ENCODE measurements around the gene KDM5A. TPM values are rescaled to one million over a fixed set of nuclear protein-coding genes. Genes with fewer than 3 reads are reported as not detected.

Gene KDM5A
- total and polyA plus RNA-seq, 10 donors, result 4.9 to 131 (median 79.3) TPM

DNA sequence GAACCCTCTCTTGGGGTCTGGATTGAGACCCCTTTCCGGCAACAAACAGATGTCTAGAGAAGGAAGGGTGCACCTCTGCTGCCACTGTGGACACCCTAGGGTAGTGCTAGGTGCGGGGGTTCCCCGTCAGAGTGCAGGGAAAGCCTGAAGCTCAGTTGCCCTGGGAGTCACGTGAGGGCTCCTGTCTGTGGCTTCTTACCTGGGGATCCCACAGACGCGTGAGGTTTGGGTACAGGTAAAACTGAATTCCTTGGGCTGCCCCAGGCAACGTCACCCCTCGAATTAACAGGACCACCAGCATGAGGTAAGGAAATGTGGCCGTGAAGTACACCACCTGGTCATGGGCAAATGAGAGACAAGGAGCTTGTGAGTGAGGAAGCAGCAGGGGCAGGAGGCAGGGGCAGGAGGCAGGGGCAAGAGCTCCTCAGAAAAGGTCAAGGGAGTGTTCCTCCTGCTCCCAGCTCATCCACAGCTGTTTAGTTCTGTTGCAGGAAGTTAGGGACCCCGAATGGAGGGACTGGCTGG is 154.2 kb downstream of the KDM5A start:
- H3K4me1 ChIP-seq, result no peaks in the 10 kb centered on the region
- no peak for DNase-seq
- H3K4me3 ChIP-seq, result no peak overlapping the region
- no peaks in the 10 kb centered on the region for H3K36me3 ChIP-seq
- peaks cover 0 to 19% (median 0%) of the 10 kb centered on the region in 7 donors for H3K27me3 ChIP-seq (replicated peaks in 1 of 7)
- H3K9me3 ChIP-seq, result peaks cover 4 to 36% (median 25%) of the 10 kb centered on the region in 8 donors
- 90 to 93% (median 93%) methylated on average over 8 to 10 of the region's 10 CpGs for WGBS, 5 donors
- H3K27ac ChIP-seq, result no peak overlapping the region
- intact Hi-C loops (cut with DNase I; ENCODE audit: low total_unique reads), result no loop called here
- TF ChIP-seq, protein P1, sequence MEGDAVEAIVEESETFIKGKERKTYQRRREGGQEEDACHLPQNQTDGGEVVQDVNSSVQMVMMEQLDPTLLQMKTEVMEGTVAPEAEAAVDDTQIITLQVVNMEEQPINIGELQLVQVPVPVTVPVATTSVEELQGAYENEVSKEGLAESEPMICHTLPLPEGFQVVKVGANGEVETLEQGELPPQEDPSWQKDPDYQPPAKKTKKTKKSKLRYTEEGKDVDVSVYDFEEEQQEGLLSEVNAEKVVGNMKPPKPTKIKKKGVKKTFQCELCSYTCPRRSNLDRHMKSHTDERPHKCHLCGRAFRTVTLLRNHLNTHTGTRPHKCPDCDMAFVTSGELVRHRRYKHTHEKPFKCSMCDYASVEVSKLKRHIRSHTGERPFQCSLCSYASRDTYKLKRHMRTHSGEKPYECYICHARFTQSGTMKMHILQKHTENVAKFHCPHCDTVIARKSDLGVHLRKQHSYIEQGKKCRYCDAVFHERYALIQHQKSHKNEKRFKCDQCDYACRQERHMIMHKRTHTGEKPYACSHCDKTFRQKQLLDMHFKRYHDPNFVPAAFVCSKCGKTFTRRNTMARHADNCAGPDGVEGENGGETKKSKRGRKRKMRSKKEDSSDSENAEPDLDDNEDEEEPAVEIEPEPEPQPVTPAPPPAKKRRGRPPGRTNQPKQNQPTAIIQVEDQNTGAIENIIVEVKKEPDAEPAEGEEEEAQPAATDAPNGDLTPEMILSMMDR (IDR thresholded peaks at IDR 0.05 in 8 of 11, conservative IDR thresholded peaks at IDR 0.05 in 3 of 11), result no peak
- TF ChIP-seq POLR2A (IDR thresholded peaks at IDR 0.05), result no peak
- no peak for TF ChIP-seq POLR2AphosphoS5 (IDR thresholded peaks at IDR 0.05)

DNA sequence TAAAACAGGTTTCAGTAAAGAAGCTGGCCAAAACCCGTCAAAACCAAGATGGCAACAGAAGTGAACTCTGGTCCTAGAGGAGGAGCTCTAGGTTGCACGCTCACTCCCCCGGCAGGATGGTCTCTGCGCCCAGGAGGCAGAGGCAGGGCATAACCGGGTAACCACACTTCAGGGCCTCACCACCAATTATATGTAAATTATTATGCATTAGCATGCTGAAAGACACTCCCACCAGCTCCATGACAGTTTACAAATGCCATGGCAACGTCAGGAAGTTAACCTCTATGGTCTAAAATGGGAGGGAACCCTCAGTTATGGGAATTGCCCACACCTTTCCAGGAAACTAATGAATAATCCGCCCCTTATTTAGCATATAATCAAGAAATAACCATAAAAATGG is 155.1 kb downstream of the KDM5A start:
- peaks cover 0 to 24% (median 0%) of the 10 kb centered on the region in 7 donors for H3K27me3 ChIP-seq (replicated peaks in 1 of 7)
- DNase-seq, result no peak
- TF ChIP-seq, protein P1 (IDR thresholded peaks at IDR 0.05 in 8 of 11, conservative IDR thresholded peaks at IDR 0.05 in 3 of 11), result no peak
- no peak for TF ChIP-seq POLR2A (IDR thresholded peaks at IDR 0.05)
- TF ChIP-seq POLR2AphosphoS5 (IDR thresholded peaks at IDR 0.05), result no peak
- H3K36me3 ChIP-seq, result no peaks in the 10 kb centered on the region
- no peak overlapping the region for H3K27ac ChIP-seq
- intact Hi-C loops (cut with DNase I; ENCODE audit: low total_unique reads), result no loop called here
- H3K4me3 ChIP-seq, result no peak overlapping the region
- WGBS, 5 donors, result 77 to 85% (median 80%) methylated on average over 7 of the region's 7 CpGs
- peaks cover 4 to 36% (median 25%) of the 10 kb centered on the region in 8 donors for H3K9me3 ChIP-seq
- no peaks in the 10 kb centered on the region for H3K4me1 ChIP-seq

DNA sequence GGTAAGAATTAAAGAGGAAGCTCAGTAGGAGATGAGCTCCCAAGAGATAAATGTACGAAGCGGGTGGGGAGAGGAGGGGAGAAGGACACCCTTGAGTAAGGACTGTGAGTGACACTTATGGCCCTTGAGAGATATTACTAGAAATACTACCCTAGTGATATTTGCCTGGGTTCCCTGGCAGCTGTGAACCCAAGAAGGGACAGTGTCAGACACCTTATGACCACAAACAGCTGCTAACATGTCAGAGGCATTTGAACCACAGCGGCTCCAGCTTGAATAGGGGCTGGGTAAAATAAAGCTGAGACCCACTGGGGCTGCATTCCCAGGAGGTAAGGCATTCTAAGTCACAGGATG is 155.5 kb downstream of the KDM5A start:
- WGBS, 5 donors, result 59 to 76% (median 70%) methylated on average over 3 of the region's 3 CpGs
- Histone ChIP-seq H3K27ac (no peak overlapping the region), H3K27me3 (replicated peaks in 1 of 7) (peaks cover 0 to 21% (median 0%) of the 10 kb centered on the region in 7 donors), H3K36me3 (no peaks in the 10 kb centered on the region), H3K4me1 (no peaks in the 10 kb centered on the region), H3K9me3 (peaks cover 4 to 36% (median 25%) of the 10 kb centered on the region in 8 donors), H3K4me3 (no peak overlapping the region)
- intact Hi-C loops (cut with DNase I; ENCODE audit: low total_unique reads), result no loop called here
- DNase-seq, result no peak
- TF ChIP-seq POLR2A (IDR thresholded peaks at IDR 0.05) (no peak), POLR2AphosphoS5 (IDR thresholded peaks at IDR 0.05) (no peak)
- TF ChIP-seq, protein P1 (IDR thresholded peaks at IDR 0.05 in 8 of 11, conservative IDR thresholded peaks at IDR 0.05 in 3 of 11), result no peak

DNA sequence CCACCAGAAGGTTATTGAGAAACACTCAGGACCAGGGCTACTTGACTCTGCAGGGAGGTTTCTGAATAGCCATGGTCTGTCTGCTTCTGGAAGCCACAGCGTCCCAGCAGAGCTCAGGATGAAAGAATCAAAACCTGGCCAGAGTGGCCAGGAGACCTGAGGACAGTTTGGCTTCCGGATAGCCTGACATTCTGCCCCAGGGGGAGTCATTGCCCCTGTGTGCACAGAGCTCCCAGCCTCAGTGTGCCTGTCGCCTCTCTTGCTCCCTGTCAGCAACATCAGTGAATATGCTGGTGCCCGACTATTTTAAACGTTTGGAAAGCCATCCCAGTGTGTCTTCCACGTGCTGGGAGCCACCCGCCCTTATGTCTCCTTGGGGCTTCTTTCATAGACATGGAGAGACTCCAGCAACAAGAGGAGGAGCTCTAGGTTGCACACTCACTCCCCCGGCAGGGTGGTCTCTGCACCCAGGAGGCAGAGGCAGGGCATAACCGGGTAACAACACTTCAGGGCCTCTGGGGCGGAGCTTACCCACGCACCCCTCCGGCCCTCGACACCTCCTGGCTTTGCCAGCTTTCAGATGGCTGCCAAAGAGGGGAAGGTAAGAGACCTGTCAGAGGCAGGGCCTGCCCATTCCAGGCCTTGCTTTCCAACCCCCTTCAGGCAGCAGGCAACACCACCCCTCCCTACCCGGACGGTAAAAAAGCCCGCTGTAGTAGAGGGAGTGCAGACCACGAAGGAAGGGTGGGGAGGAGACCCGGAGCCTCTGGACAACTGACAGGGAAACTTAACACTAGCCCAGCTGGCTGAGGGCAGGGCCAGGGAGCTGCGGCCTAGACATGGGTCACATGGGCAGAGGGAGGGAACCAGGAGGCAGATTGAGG is 156.1 kb downstream of the KDM5A start:
- Histone ChIP-seq H3K4me3 (no peak overlapping the region), H3K36me3 (no peaks in the 10 kb centered on the region), H3K9me3 (peaks cover 4 to 36% (median 25%) of the 10 kb centered on the region in 8 donors), H3K27ac (no peak overlapping the region), H3K4me1 (no peaks in the 10 kb centered on the region), H3K27me3 (replicated peaks in 1 of 7) (peaks cover 0 to 16% (median 0%) of the 10 kb centered on the region in 7 donors)
- TF ChIP-seq, protein P1 (IDR thresholded peaks at IDR 0.05 in 8 of 11, conservative IDR thresholded peaks at IDR 0.05 in 3 of 11), result no peak
- no peak for TF ChIP-seq POLR2AphosphoS5 (IDR thresholded peaks at IDR 0.05)
- TF ChIP-seq POLR2A (IDR thresholded peaks at IDR 0.05), result no peak
- intact Hi-C loops (cut with DNase I; ENCODE audit: low total_unique reads), result no loop called here
- 59 to 62% (median 60%) methylated on average over 15 to 19 of the region's 19 CpGs for WGBS, 5 donors
- no peak for DNase-seq

Data from spleen (tissue), 11 donors.